Liver (tissue), 9 donors: Measurements from ENCODE around the gene EIF3L. TPM values are rescaled to one million over a fixed set of nuclear protein-coding genes. Genes with fewer than 3 reads are reported as not detected.

Source experiments
- DNase-seq: peaks from one replicate; pipeline ENCODE4 v3.0.0-alpha.2; 2017; ENCODE audit warnings: low spot score
- H3K27ac ChIP-seq, 2 donors: one replicate each; pipeline ENCODE4 v1.7.0; 2013; ENCODE audit warnings: inconsistent platforms in 2 of 2, low read length in 2 of 2, control low read depth in 1 of 2, low read depth in 1 of 2, mild to moderate bottlenecking in 1 of 2
- H3K27me3 ChIP-seq, 4 donors: one replicate each; pipeline versions ENCODE4 v1.6.1 to v1.7.0; 2013; ENCODE audit warnings: low read length in 3 of 4, inconsistent platforms in 1 of 4, mild to moderate bottlenecking in 1 of 4, moderate library complexity in 1 of 4; ENCODE audit not compliant: control insufficient read depth in 4 of 4, insufficient read depth in 4 of 4
- H3K36me3 ChIP-seq, 4 donors: one replicate each; pipeline versions ENCODE4 v1.6.1 to v1.7.0; 2013; ENCODE audit warnings: low read length in 3 of 4, mild to moderate bottlenecking in 3 of 4, low read depth in 1 of 4, moderate library complexity in 1 of 4; ENCODE audit not compliant: control insufficient read depth in 4 of 4, insufficient read depth in 3 of 4
- H3K4me1 ChIP-seq, 4 donors: one replicate each; pipeline versions ENCODE4 v1.6.1 to v1.7.0; 2013; ENCODE audit warnings: low read length in 3 of 4, mild to moderate bottlenecking in 3 of 4, moderate library complexity in 1 of 4; ENCODE audit not compliant: control insufficient read depth in 4 of 4, insufficient read depth in 4 of 4
- H3K4me3 ChIP-seq, 3 donors: one replicate each; pipeline versions ENCODE4 v1.6.1 to v1.7.0; 2013; ENCODE audit warnings: low read length in 3 of 3, control low read depth in 1 of 3, low read depth in 1 of 3, mild to moderate bottlenecking in 1 of 3
- H3K9ac ChIP-seq, 2 donors: one replicate each; pipeline ENCODE4 v1.7.0; 2013; ENCODE audit warnings: low read length in 2 of 2, mild to moderate bottlenecking in 2 of 2, moderate library complexity in 2 of 2, control low read depth in 1 of 2, low read depth in 1 of 2
- H3K9me3 ChIP-seq, 4 donors: one replicate each; pipeline versions ENCODE4 v1.6.1 to v1.7.0; 2013; ENCODE audit warnings: low read length in 3 of 4; ENCODE audit not compliant: control insufficient read depth in 4 of 4
- EGR1 ChIP-seq, 2 donors: IDR thresholded peaks; 2 replicates each; pipeline ENCODE4 v1.6.1; 2016 to 2018; ENCODE audit warnings: antibody characterized with exemption in 2 of 2, low read depth in 2 of 2
- FOXA1 ChIP-seq: IDR thresholded peaks from 2 replicates; pipeline ENCODE4 v1.6.1; 2016; ENCODE audit warnings: antibody characterized with exemption
- FOXA2 ChIP-seq: IDR thresholded peaks from 2 replicates; pipeline ENCODE4 v1.6.1; 2016; ENCODE audit warnings: antibody characterized with exemption
- GABPA ChIP-seq, 2 donors: IDR thresholded peaks in 1 of 2; conservative IDR thresholded peaks in 1 of 2; 2 replicates each; pipeline ENCODE4 v1.6.1; 2016; ENCODE audit warnings: antibody characterized with exemption in 2 of 2, mild to moderate bottlenecking in 1 of 2, moderate library complexity in 1 of 2
- HNF4A ChIP-seq, 2 donors: conservative IDR thresholded peaks; 2 replicates each; pipeline ENCODE4 v1.6.1; 2016; ENCODE audit warnings: antibody characterized with exemption in 2 of 2, mild to moderate bottlenecking in 2 of 2
- HNF4G ChIP-seq: IDR thresholded peaks from 2 replicates; pipeline ENCODE4 v1.6.1; 2016; ENCODE audit warnings: antibody characterized with exemption
- JUND ChIP-seq, 2 donors: IDR thresholded peaks; 2 replicates each; pipeline ENCODE4 v1.6.1; 2016; ENCODE audit warnings: antibody characterized with exemption in 2 of 2
- NR2F2 ChIP-seq: IDR thresholded peaks from 2 replicates; pipeline ENCODE4 v1.6.1; 2016; ENCODE audit warnings: antibody characterized with exemption
- RAD21 ChIP-seq, 2 donors: IDR thresholded peaks; 2 replicates each; pipeline ENCODE4 v1.6.1; 2016; ENCODE audit warnings: antibody characterized with exemption in 2 of 2, mild to moderate bottlenecking in 2 of 2
- RXRA ChIP-seq, 2 donors: IDR thresholded peaks; 2 replicates each; pipeline ENCODE4 v1.6.1; 2017 to 2018; ENCODE audit warnings: antibody characterized with exemption in 2 of 2, mild to moderate bottlenecking in 1 of 2
- SP1 ChIP-seq: IDR thresholded peaks from 2 replicates; pipeline ENCODE4 v1.6.1; 2018; ENCODE audit warnings: antibody characterized with exemption, mild to moderate bottlenecking
- TAF1 ChIP-seq: conservative IDR thresholded peaks from 2 replicates; pipeline ENCODE4 v1.6.1; 2016; ENCODE audit warnings: antibody characterized with exemption, mild to moderate bottlenecking
- YY1 ChIP-seq: IDR thresholded peaks from 2 replicates; pipeline ENCODE4 v1.6.1; 2016; ENCODE audit warnings: antibody characterized with exemption, mild to moderate bottlenecking
- WGBS: extraction: QIAGEN DNeasy Blood & Tissue Kit; methylation state at CpG from one replicate; pipeline ENCODE4 v1.1.7; 2013; 5-methylcytosine and 5-hydroxymethylcytosine counted together
- polyA plus RNA-seq, 2 donors: library from polyadenylated mRNA; stranded (reverse) in 1 of 2; unstranded in 1 of 2; fragments of 200-250 nt in 1 of 2; fragments of >200 nt in 1 of 2; fragmentation: Nextera tagmentation in 1 of 2; extraction: Ambion mirVana in 1 of 2; gene quantifications; one replicate each; pipeline versions ENCODE4 v1.2.1 to v1.2.3, GENCODE V29; 2013 to 2015
- total RNA-seq, 2 donors: library from RNA; depleted of rRNA; stranded (reverse); fragments of >200 nt; gene quantifications; one replicate each; pipeline ENCODE4 v1.2.3, GENCODE V29; 2014
- TF ChIP-seq, protein P1 (sequence below): IDR thresholded peaks from 2 replicates; pipeline ENCODE4 v1.6.1; 2016; ENCODE audit warnings: antibody characterized with exemption, mild to moderate bottlenecking
- TF ChIP-seq, protein P2 (sequence below): IDR thresholded peaks from 2 replicates; pipeline ENCODE4 v1.6.1; 2016; ENCODE audit warnings: antibody characterized with exemption
- TF ChIP-seq, protein P3 (sequence below): fragments of 150-350 bp; IDR thresholded peaks from 2 replicates; pipeline ENCODE4 v1.5.1; 2017; ENCODE audit warnings: improper control_type of control experiment, low read depth, low read length; ENCODE audit not compliant: missing input control
- TF ChIP-seq, protein P4 (sequence below): IDR thresholded peaks from 2 replicates; pipeline ENCODE4 v1.6.1; 2016; ENCODE audit warnings: antibody characterized with exemption
- TF ChIP-seq, protein P5 (sequence below): IDR thresholded peaks from 2 replicates; pipeline ENCODE4 v1.6.1; 2016; ENCODE audit warnings: antibody characterized with exemption
- donor health status: healthy.
- donor health status: healthy.
- donor health status: healthy.
- donor health status: healthy.
- donor health status: healthy.

EIF3L gene
- total and polyA plus RNA-seq, 4 donors = 103 to 217 (median 111) TPM

DNA sequence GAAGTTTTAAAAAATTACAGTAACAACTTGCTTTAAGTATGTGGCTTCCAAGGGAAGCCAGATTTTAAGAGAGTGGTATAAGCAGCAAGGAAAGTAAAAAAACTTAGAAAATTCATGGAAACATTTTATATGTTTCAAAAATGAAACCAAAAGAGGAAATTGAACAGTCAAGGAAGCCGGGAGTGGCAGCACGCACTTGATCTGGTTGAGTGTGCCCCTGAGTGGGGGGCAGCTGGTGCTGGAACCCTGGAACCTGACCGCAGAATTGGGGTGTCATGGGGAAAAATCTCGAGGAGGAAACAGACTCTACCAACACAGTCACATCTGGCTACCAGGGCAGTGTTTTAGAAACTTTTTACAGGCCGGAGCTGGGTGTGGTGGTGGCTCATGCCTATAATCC, 70.9 kb downstream of the EIF3L start:
- no peaks in the 10 kb centered on the region for H3K27me3 ChIP-seq
- H3K9ac ChIP-seq = no peak overlapping the region
- no peak for DNase-seq
- TF ChIP-seq, protein P1, sequence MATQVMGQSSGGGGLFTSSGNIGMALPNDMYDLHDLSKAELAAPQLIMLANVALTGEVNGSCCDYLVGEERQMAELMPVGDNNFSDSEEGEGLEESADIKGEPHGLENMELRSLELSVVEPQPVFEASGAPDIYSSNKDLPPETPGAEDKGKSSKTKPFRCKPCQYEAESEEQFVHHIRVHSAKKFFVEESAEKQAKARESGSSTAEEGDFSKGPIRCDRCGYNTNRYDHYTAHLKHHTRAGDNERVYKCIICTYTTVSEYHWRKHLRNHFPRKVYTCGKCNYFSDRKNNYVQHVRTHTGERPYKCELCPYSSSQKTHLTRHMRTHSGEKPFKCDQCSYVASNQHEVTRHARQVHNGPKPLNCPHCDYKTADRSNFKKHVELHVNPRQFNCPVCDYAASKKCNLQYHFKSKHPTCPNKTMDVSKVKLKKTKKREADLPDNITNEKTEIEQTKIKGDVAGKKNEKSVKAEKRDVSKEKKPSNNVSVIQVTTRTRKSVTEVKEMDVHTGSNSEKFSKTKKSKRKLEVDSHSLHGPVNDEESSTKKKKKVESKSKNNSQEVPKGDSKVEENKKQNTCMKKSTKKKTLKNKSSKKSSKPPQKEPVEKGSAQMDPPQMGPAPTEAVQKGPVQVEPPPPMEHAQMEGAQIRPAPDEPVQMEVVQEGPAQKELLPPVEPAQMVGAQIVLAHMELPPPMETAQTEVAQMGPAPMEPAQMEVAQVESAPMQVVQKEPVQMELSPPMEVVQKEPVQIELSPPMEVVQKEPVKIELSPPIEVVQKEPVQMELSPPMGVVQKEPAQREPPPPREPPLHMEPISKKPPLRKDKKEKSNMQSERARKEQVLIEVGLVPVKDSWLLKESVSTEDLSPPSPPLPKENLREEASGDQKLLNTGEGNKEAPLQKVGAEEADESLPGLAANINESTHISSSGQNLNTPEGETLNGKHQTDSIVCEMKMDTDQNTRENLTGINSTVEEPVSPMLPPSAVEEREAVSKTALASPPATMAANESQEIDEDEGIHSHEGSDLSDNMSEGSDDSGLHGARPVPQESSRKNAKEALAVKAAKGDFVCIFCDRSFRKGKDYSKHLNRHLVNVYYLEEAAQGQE = no peak
- no peak for TF ChIP-seq YY1
- TF ChIP-seq HNF4A (conservative IDR thresholded peaks at IDR 0.05) = no peak
- TF ChIP-seq, protein P2, sequence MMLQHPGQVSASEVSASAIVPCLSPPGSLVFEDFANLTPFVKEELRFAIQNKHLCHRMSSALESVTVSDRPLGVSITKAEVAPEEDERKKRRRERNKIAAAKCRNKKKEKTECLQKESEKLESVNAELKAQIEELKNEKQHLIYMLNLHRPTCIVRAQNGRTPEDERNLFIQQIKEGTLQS = no peak
- no peak for TF ChIP-seq FOXA1
- TF ChIP-seq, protein P3, sequence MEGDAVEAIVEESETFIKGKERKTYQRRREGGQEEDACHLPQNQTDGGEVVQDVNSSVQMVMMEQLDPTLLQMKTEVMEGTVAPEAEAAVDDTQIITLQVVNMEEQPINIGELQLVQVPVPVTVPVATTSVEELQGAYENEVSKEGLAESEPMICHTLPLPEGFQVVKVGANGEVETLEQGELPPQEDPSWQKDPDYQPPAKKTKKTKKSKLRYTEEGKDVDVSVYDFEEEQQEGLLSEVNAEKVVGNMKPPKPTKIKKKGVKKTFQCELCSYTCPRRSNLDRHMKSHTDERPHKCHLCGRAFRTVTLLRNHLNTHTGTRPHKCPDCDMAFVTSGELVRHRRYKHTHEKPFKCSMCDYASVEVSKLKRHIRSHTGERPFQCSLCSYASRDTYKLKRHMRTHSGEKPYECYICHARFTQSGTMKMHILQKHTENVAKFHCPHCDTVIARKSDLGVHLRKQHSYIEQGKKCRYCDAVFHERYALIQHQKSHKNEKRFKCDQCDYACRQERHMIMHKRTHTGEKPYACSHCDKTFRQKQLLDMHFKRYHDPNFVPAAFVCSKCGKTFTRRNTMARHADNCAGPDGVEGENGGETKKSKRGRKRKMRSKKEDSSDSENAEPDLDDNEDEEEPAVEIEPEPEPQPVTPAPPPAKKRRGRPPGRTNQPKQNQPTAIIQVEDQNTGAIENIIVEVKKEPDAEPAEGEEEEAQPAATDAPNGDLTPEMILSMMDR = no peak
- TF ChIP-seq GABPA (IDR thresholded peaks at IDR 0.05 in 1 of 2, conservative IDR thresholded peaks at IDR 0.05 in 1 of 2) = no peak
- TF ChIP-seq FOXA2 = no peak
- TF ChIP-seq HNF4G = no peak
- TF ChIP-seq JUND (IDR thresholded peaks at IDR 0.05) = no peak
- no peak for TF ChIP-seq EGR1 (IDR thresholded peaks at IDR 0.05; ENCODE audit: low read depth in 2 of 2)
- TF ChIP-seq, protein P4, sequence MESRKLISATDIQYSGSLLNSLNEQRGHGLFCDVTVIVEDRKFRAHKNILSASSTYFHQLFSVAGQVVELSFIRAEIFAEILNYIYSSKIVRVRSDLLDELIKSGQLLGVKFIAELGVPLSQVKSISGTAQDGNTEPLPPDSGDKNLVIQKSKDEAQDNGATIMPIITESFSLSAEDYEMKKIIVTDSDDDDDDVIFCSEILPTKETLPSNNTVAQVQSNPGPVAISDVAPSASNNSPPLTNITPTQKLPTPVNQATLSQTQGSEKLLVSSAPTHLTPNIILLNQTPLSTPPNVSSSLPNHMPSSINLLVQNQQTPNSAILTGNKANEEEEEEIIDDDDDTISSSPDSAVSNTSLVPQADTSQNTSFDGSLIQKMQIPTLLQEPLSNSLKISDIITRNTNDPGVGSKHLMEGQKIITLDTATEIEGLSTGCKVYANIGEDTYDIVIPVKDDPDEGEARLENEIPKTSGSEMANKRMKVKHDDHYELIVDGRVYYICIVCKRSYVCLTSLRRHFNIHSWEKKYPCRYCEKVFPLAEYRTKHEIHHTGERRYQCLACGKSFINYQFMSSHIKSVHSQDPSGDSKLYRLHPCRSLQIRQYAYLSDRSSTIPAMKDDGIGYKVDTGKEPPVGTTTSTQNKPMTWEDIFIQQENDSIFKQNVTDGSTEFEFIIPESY = no peak
- no peak for TF ChIP-seq RAD21 (IDR thresholded peaks at IDR 0.05)
- TF ChIP-seq, protein P5, sequence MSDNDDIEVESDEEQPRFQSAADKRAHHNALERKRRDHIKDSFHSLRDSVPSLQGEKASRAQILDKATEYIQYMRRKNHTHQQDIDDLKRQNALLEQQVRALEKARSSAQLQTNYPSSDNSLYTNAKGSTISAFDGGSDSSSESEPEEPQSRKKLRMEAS = no peak
- TF ChIP-seq SP1 = no peak
- H3K27ac ChIP-seq = no peak overlapping the region
- H3K36me3 ChIP-seq = peaks cover 7 to 32% (median 14%) of the 10 kb centered on the region in 4 donors
- H3K4me1 ChIP-seq = peaks cover 0 to 5% (median 0%) of the 10 kb centered on the region in 4 donors
- no peaks in the 10 kb centered on the region for H3K9me3 ChIP-seq
- 79% methylated on average over 5 of the region's 5 CpGs for WGBS
- no peak overlapping the region for H3K4me3 ChIP-seq

DNA sequence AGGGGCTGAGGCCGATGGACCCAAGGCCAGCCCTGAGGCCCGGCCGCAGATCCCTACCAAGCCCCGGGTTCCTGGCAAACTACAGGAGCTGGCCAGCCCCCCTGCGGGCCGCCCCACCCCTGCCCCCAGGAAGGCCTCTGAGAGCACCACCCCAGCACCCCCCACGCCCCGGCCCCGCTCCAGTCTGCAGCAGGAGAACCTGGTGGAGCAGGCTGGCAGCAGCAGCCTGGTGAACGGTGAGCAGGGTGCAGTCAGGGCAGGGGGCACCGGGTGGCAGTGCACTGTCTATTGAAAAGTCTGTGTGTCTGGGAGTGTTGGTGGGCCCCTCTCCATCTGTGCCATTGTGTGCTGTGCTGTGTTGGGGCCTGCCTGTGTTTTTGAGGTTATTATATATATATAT, 73.0 kb downstream of the EIF3L start:
- H3K4me3 ChIP-seq = no peak overlapping the region
- WGBS = 92% methylated on average over 11 of the region's 11 CpGs
- peaks cover 12 to 40% (median 19%) of the 10 kb centered on the region in 4 donors for H3K36me3 ChIP-seq
- no peak overlapping the region for H3K27ac ChIP-seq
- no peaks in the 10 kb centered on the region for H3K9me3 ChIP-seq
- H3K27me3 ChIP-seq = no peaks in the 10 kb centered on the region
- DNase-seq = no peak
- peaks cover 0 to 5% (median 0%) of the 10 kb centered on the region in 4 donors for H3K4me1 ChIP-seq
- H3K9ac ChIP-seq = no peak overlapping the region
- TF ChIP-seq YY1 = no peak
- TF ChIP-seq, protein P4 = no peak
- TF ChIP-seq NR2F2 = no peak
- TF ChIP-seq RXRA (IDR thresholded peaks at IDR 0.05) = no peak
- TF ChIP-seq, protein P1 = no peak
- TF ChIP-seq, protein P2 = no peak
- no peak for TF ChIP-seq SP1
- no peak for TF ChIP-seq GABPA (IDR thresholded peaks at IDR 0.05 in 1 of 2, conservative IDR thresholded peaks at IDR 0.05 in 1 of 2)
- no peak for TF ChIP-seq TAF1
- no peak for TF ChIP-seq FOXA2
- TF ChIP-seq, protein P5 = no peak
- no peak for TF ChIP-seq RAD21 (IDR thresholded peaks at IDR 0.05)
